HG02623 (cell line): ENCODE data around the gene PPAT.
"Not testable (repeated sequence)": the region's sequence is repeated elsewhere in the genome, so short reads cannot be mapped to it uniquely, and the experiment has no call there.

Experiments
- ATAC-seq: cut with Tn5 transposase; IDR thresholded peaks from one replicate; pipeline ENCODE4 v1.9.1; 2021; ENCODE audit warnings: moderate library complexity; ENCODE audit not compliant: unreplicated experiment

PPAT gene

DNA sequence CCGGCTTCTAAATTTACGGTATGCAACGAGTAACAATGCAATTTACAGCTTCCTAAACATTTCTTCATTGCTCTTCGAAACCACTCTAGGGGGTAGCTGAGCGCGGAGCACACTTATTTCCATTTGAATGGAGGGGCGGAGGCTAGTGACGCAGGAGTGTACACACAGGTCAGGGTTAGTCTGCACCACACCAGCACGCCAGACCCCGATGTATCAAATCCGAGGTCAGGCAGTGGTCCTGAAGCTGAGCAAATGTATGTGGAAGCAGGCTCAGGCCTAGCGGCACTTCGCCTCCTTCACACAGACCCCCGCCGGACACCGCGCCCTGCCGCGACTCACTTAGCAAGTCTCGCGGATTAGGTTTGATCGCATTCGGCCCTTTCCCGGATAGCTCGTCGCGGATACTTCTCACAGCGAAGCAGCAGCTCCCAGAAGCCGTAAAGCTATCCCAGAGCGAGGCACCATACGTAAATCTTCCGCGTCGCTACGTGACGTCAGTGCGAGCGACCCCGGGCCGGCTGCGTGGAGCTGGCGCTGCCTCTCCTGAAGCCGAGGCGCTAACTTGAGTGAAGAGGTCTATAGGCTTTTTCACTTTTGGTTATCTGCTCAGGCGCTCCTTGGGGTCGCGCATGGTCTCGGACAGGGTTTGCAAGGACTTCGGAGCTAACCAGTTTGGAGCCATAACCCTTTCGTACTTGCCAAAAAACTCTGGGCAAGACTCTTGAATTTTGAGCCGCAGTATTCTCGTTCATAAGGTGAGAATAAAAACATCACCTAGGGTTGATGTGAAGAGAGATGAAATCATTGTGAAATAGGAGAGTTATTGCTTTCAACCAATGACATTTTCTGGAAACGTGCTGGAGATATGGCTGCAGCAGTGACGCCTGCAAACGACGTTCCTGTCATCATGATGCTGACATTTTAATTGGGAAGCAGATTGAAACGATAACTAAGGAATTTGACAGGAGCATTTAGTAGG is 48.1 kb downstream of the PPAT start, which contains the start of gene AASDH:
Gene AASDH, minus strand, starts transcription at position 469 of the 979 bp plus-strand sequence. CDS start 3,192 bp downstream, outside the sequence.
- peak; percentile 89 for ATAC-seq

DNA sequence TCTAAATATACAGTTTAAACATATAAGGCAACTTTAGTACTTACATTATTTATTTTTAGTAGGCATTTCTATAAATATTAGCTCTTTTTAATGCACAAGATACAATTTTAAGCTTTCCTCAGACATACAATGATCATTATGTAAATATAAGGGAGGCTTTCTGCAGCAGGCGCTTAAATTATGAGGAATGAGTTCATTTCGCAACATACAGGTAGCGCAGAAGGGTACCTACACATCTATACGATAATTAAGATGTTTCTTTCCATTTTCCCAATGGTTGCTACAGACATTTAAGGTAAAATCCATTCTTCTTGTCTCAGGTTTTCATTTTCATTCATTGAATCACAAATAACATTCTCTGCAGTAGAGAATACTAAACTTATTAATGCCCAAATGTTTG is 49.3 kb downstream of the PPAT start:
- no peak for ATAC-seq

DNA sequence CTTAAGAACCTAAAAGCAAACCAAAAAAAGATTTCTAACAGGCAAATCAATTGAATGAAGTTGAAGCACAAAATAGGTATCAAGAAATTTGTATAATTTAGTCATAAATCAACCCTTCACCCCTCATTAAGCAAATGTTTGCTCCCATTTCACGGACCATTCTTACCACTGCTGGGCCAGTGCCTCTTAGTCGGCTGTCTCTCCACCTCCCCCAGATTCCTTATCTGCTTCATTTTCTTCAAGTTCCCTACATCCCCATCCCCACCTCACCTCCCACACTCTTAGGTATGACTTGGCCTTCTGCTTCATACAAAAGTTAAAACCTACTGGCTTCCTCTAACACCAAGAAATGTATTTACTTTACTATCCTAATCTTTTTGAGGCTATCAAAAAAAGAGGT is 60.0 kb downstream of the PPAT start:
- no peak for ATAC-seq

DNA sequence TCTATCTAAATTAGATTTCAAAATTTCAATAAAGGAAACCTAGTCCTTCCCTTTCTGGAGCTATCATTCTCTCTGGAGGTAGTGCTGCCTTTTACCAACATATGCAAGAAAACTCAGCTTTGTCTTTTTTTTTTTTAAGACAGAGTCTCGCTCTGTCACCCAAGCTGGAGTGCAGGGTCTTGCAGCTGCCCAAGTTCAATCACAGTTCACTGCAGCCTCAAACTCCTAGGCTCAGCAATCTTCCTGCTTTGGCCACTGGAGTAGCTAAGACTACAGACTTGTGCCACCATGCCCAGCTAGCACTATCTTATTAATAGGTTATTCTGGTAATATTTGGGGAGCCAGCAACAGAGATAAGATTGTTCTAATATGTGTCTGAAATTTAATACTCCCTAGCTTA is 60.5 kb downstream of the PPAT start:
- no peak for ATAC-seq

DNA sequence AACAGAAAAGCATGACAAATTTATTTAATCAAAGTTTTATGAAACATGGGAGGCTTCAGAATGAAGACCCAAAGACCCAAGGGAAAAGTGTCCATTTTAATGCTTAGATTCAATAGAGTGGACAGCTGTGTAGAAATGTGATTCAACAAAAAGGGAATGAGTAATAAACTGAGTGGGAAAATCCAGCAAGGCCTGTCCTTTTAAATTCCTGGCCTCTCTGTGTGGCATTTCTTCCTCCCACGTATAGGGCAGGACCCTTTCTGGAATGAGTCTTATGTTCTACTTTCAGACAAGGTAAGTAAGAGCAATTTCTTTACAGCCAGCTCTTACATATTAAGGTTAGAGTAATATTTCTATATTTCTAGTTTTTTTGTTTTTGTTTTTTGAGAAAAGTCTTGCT is 62.6 kb downstream of the PPAT start:
- ATAC-seq, result no peak

DNA sequence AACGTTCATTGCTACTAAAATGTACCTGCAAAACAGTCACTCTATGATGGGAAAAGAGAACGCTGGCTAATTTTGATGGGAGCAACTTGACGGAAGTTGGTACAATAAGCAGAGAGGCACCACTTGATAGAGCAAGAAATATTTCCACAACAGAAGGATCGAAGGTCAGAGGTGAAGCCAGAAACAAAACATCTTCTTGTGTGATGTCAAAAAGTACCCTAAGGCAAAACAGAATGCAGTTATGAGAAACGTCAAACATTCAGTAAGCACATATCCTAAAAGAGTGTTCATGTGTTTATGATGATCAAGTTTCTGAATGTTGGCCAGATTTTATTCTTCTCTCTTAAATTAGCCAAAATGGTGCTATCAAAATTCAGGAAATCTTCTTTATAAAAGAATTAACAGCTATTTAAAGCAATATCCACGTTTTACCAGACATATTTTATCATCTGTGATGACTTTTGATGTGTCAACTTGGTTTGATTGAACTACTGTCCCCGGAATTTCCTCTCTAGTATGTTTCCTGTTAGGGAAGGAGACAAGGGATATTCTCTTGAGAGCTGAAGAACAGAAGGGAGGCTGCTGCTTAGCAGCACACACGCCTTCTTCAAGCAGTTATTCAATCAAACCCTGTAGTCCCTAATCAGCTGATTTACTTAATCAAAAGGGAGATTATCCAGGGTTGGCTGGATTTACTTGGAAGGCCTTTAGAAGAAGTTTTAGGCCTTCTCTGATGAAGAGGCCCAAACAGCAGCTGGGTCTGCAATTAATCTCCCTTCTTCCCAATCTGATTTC is 63.8 kb downstream of the PPAT start:
- ATAC-seq, result no peak

DNA sequence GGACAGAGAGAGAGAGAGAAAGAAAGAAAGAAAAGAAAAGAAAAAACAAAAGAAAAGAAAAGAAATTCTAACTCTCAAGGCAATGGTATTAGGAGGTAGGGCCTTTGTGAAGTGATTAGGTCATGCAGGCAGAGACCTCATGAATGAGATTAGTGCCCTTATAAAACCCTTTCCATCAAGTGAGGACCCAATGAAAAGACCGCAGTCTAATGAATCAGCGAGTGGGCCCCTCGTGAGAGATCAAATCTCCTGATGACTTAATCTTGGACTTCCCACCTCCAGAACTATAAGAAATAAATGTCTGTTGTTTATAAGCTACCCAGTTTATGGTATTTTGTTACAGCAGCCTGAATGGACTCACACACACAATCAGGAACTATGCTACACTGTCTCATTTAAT is 65.0 kb downstream of the PPAT start:
- no peak for ATAC-seq

DNA sequence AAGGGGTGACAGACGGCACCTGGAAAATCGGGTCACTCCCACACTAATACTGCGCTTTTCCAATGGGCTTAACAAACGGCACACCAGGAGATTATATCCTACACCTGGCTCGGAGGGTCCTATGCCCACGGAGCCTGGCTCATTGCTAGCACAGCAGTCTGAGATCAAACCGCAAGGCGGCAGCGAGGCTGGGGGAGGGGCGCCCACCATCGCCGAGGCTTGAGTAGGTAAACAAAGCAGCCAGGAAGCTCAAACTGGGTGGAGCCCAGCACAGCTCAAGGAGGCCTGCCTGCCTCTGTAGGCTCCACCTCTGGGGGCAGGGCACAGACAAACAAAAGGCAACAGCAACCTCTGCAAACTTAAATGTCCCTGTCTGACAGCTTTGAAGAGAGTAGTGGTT is 72.4 kb downstream of the PPAT start:
- not testable (repeated sequence) for ATAC-seq

DNA sequence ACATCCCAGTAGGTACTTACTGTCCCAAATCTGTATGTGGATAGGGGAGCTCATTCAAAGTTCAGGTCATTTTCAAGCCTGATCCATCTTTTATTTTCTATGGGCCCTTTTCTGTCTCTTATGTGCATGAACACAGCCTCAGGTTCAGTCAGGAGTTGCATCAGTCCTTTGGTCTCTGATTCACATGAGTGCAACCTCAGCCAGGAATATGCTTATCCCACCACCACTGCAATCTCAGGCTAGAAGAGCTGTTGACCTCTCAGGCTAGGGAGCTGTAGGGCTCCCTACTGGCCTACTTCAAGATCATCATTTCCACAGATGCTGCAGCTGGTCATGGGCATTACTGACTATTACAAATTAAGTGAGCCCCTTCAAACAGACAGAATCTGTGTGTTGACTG is 75.3 kb downstream of the PPAT start:
- no peak for ATAC-seq

DNA sequence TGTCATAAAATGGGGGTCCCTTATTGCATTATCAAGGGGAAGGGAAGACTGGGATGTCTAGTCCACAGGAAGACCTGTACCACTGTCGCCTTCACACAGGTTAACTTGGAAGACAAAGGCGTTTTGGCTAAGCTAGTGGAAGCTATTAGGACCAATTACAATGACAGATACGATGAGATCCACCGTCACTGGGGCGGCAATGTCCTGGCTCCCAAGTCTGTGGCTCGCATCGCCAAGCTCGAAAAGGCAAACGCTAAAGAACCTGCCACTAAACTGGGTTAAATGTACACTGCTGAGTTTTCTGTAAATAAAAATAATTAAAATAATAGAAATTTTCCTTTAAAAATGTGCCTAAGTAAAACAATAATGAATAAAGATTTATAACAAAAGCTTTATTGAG is 78.8 kb downstream of the PPAT start:
- ATAC-seq, result no peak

DNA sequence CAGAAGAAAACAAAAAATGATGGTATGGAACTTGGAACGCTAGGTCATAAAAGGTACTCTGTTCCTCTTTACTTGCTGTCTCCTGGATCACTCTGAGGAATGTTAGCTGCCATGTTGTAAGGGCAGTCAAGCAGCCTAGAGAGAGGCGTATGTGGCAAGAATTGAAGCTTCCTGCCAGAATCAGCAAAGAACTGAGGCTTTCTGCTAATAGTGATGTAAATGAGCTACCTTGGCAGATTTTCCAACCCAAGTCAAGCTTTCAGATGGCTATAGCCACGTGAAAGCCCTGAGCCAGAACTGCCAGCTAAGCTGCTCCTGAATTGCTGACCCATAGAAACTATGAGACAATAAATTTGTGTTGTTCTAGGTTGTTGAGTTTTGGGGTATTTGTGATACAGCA is 86.8 kb downstream of the PPAT start:
- ATAC-seq, result no peak

DNA sequence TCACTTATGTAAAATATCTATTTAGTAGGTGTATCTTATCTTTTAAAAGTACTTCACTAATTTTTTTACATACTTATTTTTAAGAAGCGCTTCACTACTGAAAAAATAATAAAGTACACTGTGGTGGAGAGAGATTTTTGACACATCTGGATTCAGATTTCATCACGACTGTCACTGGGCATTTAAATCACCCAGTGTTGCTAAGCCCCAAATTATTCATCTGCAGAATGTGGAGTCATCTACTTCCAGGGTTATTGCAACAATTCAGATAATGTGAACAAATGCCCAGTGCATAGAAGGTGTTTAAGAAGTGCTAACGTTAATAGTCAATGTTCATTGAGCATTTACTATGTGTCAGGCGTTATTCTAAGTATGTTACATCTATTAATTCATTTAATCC is 90.0 kb downstream of the PPAT start:
- no peak for ATAC-seq
